HUES48 (cell line): ENCODE results near the gene GPR155.

Source experiments
- H3K27ac ChIP-seq: one replicate; pipeline ENCODE4 v1.7.0; 2013; ENCODE audit warnings: low read depth, low read length, inconsistent platforms
- H3K27me3 ChIP-seq: 2 replicates; pipeline ENCODE4 v1.6.1; 2013; ENCODE audit warnings: mild to moderate bottlenecking, low read length; ENCODE audit not compliant: control insufficient read depth, insufficient read depth
- H3K36me3 ChIP-seq: 2 replicates; pipeline ENCODE4 v1.6.1; 2013; ENCODE audit warnings: low read length; ENCODE audit not compliant: control insufficient read depth, insufficient read depth
- H3K4me1 ChIP-seq: 2 replicates; pipeline ENCODE4 v1.6.1; 2013; ENCODE audit warnings: mild to moderate bottlenecking, low read length; ENCODE audit not compliant: control insufficient read depth, insufficient read depth
- H3K4me3 ChIP-seq: 2 replicates; pipeline ENCODE4 v1.5.1; 2013; ENCODE audit warnings: mild to moderate bottlenecking, low read depth, low read length
- H3K9ac ChIP-seq: 2 replicates; pipeline ENCODE4 v1.6.1; 2013; ENCODE audit warnings: mild to moderate bottlenecking, low read depth, low read length, moderate library complexity
- H3K9me3 ChIP-seq: 2 replicates; pipeline ENCODE4 v1.6.1; 2013; ENCODE audit warnings: low read length; ENCODE audit not compliant: control insufficient read depth, insufficient read depth

The GPR155 gene

GRCh38 chr2:174454566-174454965, 32.3 kb downstream of the GPR155 start:
- Histone ChIP-seq H3K36me3 (no peaks in the 10 kb centered on the region), H3K4me3 (no peak overlapping the region), H3K9me3 (no peaks in the 10 kb centered on the region), H3K27ac (no peak overlapping the region), H3K4me1 (no peaks in the 10 kb centered on the region), H3K9ac (no peak overlapping the region), H3K27me3 (no peaks in the 10 kb centered on the region)

- H3K4me3 ChIP-seq, result no peak overlapping the region
- H3K27me3 ChIP-seq, result no peaks in the 10 kb centered on the region
- H3K27ac ChIP-seq, result no peak overlapping the region
- H3K9me3 ChIP-seq, result no peaks in the 10 kb centered on the region
- no peaks in the 10 kb centered on the region for H3K4me1 ChIP-seq
- no peak overlapping the region for H3K9ac ChIP-seq
- no peaks in the 10 kb centered on the region for H3K36me3 ChIP-seq
Measured at GRCh38 chr2:174450021-174450816, 36.6 kb downstream of the GPR155 start.

DNA sequence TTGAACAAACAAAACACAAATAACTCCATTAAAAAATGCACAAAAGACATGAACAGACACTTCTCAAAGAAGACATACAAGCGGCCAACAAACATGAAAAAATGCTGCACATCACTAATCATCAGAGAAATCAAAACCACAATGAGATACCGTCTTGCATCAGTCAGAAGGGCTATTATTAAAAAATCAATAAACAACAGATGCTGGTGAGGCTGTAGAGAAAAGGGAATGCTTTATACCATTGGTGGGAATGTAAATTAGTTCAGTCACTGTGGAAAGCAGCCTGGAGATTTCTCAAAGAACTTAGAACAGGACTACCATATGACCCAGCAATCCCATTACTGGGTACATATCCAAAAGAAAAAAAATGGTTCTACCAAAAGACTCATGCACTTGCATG, 37.8 kb downstream of the GPR155 start:
- Histone ChIP-seq H3K27me3 (no peaks in the 10 kb centered on the region), H3K9me3 (no peaks in the 10 kb centered on the region), H3K9ac (no peak overlapping the region), H3K4me1 (no peaks in the 10 kb centered on the region), H3K27ac (no peak overlapping the region), H3K4me3 (no peak overlapping the region), H3K36me3 (no peaks in the 10 kb centered on the region)

GRCh38 chr2:174446531-174446930, 40.3 kb downstream of the GPR155 start:
- Histone ChIP-seq H3K27ac (no peak overlapping the region), H3K4me3 (no peak overlapping the region), H3K4me1 (peaks cover 13% of the 10 kb centered on the region), H3K9me3 (no peaks in the 10 kb centered on the region), H3K36me3 (no peaks in the 10 kb centered on the region), H3K27me3 (no peaks in the 10 kb centered on the region), H3K9ac (no peak overlapping the region)

- peaks cover 13% of the 10 kb centered on the region for H3K4me1 ChIP-seq
- no peaks in the 10 kb centered on the region for H3K36me3 ChIP-seq
- H3K27ac ChIP-seq, result peak overlapping the region; percentile 20
- H3K9ac ChIP-seq, result no peak overlapping the region
- no peaks in the 10 kb centered on the region for H3K9me3 ChIP-seq
- H3K4me3 ChIP-seq, result no peak overlapping the region
- H3K27me3 ChIP-seq, result no peaks in the 10 kb centered on the region
Measured at GRCh38 chr2:174445248-174445647, 41.6 kb downstream of the GPR155 start.

GRCh38 chr2:174444761-174445160, 42.1 kb downstream of the GPR155 start:
- no peak overlapping the region for H3K4me3 ChIP-seq
- H3K9me3 ChIP-seq, result no peaks in the 10 kb centered on the region
- peak overlapping the region; percentile 20 for H3K27ac ChIP-seq
- no peaks in the 10 kb centered on the region for H3K27me3 ChIP-seq
- H3K9ac ChIP-seq, result no peak overlapping the region
- no peaks in the 10 kb centered on the region for H3K36me3 ChIP-seq
- H3K4me1 ChIP-seq, result peaks cover 13% of the 10 kb centered on the region

DNA sequence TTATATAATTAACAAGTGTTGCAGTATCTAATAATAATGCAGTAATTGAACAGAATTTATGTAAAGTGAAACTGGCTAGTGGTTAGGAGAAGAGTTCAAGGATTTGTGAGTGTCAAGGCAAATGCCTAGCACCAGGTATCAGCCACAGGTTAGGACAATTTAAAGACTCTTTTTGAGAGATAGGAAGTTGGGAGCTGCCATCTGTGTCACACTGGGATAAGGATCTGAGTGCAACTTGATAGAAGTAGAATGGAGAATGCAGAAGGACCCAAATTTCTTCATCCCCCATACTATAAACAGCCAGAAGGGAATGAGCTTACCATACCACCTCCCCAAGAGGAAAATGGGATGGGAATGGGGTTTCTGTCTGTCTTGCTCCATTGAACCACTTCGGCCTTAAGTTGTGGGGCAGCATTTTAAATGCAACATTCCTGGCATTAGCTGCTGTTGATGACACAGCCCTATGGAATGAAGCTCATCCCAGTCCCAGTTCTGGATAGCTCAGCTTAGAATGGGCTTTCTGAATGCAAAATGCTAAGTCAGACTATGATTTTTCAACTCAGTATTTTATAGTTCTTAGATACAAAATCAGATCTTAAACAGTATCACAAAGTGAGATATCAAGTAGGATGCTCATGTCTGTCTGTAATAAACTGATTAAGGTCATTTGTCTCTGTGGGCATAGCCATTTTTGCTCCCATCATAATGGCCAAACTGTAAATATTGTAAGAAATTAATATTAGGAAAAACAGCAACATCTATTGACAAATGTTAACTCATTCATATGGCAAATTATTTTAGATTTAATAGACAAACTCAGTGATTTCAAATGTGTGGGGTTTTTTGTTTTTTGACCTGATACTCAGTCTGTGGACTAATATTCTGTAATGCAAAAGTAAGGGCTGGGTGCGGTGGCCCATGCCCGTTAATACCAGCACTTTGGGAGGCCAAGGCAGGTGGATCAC, 44.0 kb downstream of the GPR155 start:
- no peaks in the 10 kb centered on the region for H3K27me3 ChIP-seq
- peak overlapping the region; percentile 37 for H3K27ac ChIP-seq

DNA sequence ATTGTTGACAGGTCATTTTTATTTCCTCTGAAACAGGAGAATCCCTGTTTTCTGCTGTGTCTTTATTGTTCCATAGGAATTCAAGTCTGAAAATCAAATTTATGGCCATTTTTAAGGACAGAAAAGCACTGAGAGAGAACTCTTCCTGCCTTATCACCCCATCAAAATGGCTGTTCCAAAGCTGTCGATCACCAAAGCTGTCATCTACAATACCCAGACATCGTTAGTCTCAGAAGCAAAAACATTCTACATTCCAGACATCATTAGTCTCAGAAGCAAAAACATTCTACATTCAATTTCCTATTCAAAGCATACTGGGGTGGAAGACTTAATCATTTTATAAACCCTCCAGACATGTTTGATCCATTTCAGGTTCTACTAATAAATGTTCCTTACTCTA, 46.9 kb downstream of the GPR155 start:
- Histone ChIP-seq H3K9me3 (no peaks in the 10 kb centered on the region), H3K36me3 (no peaks in the 10 kb centered on the region), H3K4me3 (no peak overlapping the region), H3K27me3 (no peaks in the 10 kb centered on the region), H3K27ac (no peak overlapping the region), H3K4me1 (peaks cover 13% of the 10 kb centered on the region), H3K9ac (no peak overlapping the region)

More for the DNA sequence above, 44.0 kb downstream of the GPR155 start:
- Histone ChIP-seq H3K4me3 (no peak overlapping the region), H3K9me3 (no peaks in the 10 kb centered on the region), H3K9ac (no peak overlapping the region), H3K36me3 (no peaks in the 10 kb centered on the region), H3K4me1 (peaks cover 13% of the 10 kb centered on the region)

DNA sequence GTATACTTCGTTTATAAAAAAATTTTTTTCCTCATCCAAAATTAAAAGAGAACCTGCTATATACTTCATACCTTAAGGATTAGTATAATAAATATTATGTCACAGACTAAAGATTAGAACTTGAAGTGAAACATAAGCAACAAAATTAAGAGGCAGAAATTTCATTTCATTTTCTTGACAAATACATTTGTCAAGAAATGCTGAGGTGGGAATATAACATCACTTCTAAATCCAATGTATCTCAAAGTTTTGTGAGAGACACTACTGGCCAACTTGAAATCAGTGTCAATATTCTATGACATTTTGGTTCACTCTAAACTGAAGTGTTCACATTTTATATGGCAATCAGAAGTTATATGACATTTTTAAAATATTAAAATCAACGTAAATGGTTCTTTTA, 47.5 kb downstream of the GPR155 start:
- H3K36me3 ChIP-seq, result no peaks in the 10 kb centered on the region
- H3K9me3 ChIP-seq, result no peaks in the 10 kb centered on the region
- H3K4me1 ChIP-seq, result peaks cover 13% of the 10 kb centered on the region
- H3K27me3 ChIP-seq, result no peaks in the 10 kb centered on the region
- H3K4me3 ChIP-seq, result no peak overlapping the region
- no peak overlapping the region for H3K27ac ChIP-seq
- no peak overlapping the region for H3K9ac ChIP-seq

DNA sequence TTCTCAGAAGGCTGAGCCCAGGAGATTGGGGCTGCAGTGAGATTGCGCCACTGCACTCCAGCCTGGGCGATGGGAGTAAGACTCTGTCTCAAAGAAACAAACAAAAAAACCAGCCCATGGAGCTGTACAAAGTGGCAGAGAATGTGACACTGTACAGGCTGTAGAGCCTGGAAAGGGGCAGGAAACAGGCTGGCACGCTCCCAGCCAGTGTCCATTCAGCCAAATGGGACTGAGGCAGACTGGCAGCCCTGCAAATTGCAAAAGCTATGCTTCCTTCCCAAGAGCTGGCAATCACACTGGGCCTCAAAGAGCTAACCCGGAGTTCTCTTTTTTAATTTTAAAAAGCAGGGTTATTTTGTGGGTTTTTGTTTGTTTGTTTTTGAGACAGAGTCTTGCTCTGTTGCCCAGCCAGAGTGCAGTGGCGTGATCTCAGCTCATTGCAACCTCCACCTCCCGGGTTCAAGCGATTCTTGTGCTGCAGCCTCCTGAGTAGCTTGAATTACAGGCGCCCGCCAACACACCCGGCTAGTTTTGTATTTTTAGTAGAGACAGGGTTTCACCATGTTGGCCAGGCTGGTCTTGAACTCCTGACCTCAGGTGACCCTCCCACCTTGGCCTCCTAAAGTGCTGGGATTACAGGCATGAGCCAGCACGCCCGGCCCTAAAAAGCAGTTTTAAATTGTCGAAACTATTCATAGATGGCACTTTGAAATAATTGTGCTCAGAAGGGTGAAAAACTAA, 48.5 kb downstream of the GPR155 start:
- Histone ChIP-seq H3K9ac (no peak overlapping the region), H3K27ac (no peak overlapping the region), H3K36me3 (no peaks in the 10 kb centered on the region), H3K4me3 (no peak overlapping the region), H3K9me3 (no peaks in the 10 kb centered on the region), H3K4me1 (peaks cover 13% of the 10 kb centered on the region), H3K27me3 (no peaks in the 10 kb centered on the region)
